Stimulated activated CD4-positive, alpha-beta T cell treated with anti-CD3 and anti-CD28 coated beads, Interleukin-1b, Interleukin-23, amount 100 ng/mL, for 24 hours (primary cell): ENCODE results near the gene AXL.

ENCODE experiments used
- DNase-seq, 4 experiments: peaks; one replicate each; pipeline ENCODE4 v3.0.0-alpha.2; 2020; ENCODE audit warnings: low read depth in 4 of 4, low spot score in 1 of 4

AXL gene

DNA sequence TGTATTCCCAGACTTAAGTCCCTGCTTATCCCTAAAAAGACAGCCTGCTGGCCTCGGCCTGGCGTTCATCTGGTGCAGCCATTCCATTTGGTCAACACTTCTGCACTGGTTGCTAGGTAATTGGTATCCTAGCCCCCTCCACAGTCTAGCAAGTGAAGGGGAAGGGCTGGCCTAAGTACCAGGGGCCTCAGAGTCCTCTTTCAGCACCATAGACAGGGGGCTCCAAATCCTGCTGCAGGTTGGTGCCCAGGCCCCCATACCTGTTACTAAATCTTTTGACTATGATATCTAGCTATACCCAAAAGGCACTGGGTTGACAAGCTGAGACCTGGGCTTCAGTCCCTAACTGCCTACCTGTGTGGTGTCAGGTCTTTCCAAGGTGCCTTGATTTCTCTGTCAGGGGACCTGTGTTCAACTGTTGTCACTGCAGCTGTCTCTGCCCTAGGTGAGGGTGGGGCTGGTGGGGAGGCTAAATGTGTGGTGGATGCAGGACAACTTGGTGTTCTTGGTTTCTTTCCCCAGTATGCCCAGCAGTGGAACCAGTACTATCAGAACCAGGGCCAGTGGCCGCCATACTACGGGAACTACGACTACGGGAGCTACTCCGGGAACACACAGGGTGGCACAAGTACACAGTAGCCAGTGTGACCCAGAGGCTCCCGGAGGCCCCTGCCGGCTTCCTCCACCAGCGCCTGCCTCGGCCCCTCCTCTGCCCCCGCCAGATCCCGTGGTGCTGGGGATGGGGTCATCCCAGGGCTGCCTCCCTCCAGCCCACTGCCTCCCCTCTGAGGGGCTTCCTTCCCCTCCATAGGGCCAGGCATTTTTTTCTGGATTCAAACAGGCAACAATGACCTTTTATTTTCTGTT, 87.1 kb downstream of the AXL start:
- DNase-seq, result no peak

- no peak for DNase-seq
Observed at GRCh38 chr19:41307090-41307875, 88.3 kb downstream of the AXL start.

DNA sequence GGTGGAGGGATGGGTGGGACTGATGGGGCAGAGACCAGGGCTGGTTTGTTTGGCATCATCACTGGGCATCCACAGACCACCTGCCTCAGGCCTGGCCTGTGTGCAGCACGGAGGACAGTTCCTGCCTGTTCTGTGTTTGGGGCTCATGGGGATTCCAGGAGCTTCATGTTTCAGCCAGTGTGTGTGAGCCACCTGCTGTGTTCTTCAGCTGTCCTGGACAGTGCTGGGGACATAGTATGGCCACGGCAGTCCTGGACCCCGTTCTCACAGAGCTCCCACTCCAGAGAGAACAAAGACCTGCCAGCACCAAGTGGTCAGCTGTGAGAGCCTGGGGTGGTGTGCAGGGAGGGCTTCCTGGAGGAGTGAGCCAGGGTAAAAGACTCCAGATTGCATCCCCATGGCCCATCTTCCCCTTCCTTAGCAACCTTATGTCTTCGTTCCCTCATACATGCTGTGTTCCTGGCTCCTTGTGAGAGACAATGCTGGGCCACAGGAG, 89.0 kb downstream of the AXL start:
- DNase-seq, result no peak

DNA sequence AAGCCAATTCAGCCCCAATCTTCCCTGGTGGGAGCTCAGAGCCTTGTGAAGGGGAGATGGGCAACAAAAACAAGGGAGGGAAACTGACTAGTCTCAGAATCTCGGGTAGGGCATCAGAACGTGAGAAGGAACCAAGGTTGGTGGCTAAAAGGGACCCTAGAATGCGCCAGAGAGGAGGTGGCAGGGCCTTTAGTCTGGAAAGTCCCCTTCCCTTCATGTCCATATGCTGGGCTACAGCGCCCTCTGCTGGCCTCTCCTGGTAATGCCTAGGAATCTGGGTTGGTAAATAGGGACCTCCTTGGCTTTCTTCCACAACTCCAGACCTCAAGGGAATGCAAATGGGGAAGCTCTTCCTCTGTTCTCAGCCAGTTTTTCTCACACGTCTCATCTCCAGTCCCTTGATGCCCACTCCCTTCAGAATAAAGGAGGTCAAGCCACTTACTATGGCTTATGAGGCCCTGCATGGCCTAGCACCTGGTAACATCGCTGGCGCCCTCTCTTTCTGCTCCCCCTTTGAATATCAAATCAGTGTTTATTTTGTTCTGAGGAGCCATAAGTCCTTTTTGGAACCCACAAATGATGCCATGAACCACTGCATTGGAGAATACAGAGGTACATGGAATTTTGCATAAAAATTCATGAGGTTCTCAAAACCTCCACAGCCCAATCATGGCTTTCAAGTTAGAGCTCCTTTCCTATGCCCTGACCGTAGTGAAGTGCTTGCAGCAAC, 89.6 kb downstream of the AXL start:
- peak; percentile 89 to 97 (median 92) for DNase-seq

DNA sequence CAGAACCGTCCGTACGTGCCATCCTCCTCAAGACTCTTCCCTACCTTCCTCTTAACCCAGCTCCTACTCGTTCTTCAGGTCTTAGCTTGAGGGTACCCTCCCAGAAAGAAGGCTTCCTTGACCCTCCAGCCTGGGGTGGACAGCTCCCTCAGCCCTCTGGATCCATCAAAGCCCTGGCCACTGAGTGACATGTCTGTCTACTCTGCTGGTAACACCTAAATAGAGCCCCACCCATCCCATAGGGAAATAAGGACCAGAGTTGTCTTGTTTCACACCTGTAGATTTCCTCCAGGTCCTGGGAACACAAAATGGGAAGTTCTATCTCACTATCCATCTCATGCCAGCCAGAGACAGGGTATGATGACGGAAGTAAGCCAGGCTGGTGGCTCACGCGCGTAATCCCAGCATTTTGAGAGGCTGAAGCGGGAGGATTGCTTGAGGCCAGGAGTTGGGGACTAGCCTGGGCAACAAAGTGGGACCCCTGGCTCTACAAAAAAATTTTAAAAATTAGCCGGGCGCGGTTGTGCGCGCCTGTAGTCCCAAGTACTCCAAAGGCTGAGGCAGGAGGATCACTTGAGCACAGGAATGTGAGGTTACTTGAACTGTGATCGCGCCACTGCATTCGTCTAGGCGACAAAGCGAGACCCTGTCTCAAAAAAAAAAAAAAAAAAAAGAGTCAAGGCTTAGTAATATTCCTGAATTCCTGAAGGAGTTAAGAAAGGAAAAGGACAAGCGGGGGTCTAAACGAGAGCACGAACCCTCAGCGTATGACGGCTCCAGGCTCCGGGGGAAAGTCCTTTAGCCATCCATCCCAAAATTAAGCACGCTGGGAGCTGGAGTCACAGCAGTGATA, 90.4 kb downstream of the AXL start:
- no peak for DNase-seq

DNA sequence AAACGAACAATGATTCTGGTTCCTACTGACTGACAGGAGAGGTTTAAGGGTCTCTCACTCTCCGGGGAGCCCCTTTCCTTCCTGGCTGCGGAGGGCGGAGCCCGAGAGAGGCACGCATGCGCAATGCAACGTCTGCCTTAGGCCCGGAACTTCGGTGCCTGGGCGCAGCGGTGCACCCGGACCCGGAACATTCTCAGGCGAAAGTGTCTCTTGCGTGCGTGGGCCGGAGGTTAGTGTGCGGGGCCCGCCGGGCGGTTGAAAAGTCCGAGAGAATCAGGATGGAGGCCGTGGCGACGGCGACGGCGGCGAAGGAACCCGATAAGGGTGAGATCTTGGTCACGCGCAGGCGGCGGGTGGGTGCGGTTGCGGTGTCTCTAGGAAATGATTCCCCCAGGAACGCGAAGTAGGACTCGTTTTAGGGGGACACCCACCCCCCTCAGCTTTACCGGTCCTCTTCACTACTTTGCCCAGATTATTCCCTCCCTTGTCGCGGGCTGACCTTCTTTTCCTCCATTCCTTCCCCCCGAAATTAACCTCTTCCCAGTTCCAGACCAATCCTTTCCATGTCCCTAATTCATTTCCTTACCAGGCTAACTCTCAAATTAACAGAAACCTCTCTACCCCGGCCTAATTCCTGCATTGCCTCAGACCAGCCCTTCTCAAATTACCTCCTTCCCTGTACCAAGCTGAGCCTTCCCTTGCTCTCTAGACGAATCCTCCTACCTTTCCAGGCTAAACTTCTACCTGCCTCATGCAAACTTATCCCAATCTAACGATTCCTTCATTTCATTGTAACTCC, 91.2 kb downstream of the AXL start, which contains the start of gene CCDC97:
CCDC97 (plus strand) TSS at position 140 of the 799 bp plus-strand sequence; CDS start at position 279, 139 bp downstream.
- peak; percentile 72 to 85 (median 81) for DNase-seq

GRCh38 chr19:41311072-41311471, 92.0 kb downstream of the AXL start:
- no peak for DNase-seq
